Mesothelial cell of epicardium (in vitro differentiated cells): ENCODE results near the gene ATP10B. TPM values are rescaled to one million over a fixed set of nuclear protein-coding genes. Genes with fewer than 3 reads are reported as not detected.

ENCODE experiments used
- DNase-seq, 2 experiments: peaks; one replicate each; pipeline ENCODE4 v3.0.0; 2021; ENCODE audit warnings: low spot score in 2 of 2; ENCODE audit not compliant: unreplicated experiment in 2 of 2
- H3K27ac Mint-ChIP-seq: 2 replicates; pipeline ENCODE4 v1.8.0; 2021; ENCODE audit warnings: mixed read lengths
- H3K27me3 Mint-ChIP-seq: 2 replicates; pipeline ENCODE4 v1.8.0; 2021; ENCODE audit warnings: low read depth, mixed read lengths
- H3K36me3 Mint-ChIP-seq: 2 replicates; pipeline ENCODE4 v1.8.0; 2021; ENCODE audit warnings: mixed read lengths
- H3K4me1 Mint-ChIP-seq: 2 replicates; pipeline ENCODE4 v1.8.0; 2021; ENCODE audit warnings: mixed read lengths
- H3K4me3 Mint-ChIP-seq: 2 replicates; pipeline ENCODE4 v1.8.0; 2021; ENCODE audit warnings: mild to moderate bottlenecking, moderate library complexity, mixed read lengths
- H3K9me3 Mint-ChIP-seq: 2 replicates; pipeline ENCODE4 v1.8.0; 2021; ENCODE audit warnings: mixed read lengths
- total RNA-seq: library from RNA; stranded (reverse); gene quantifications from 3 replicates; pipeline ENCODE4 v1.2.1, GENCODE V29; 2021
- TF ChIP-seq, protein P1 (sequence below): fragments of 200-600 bp; sonication (generic); IDR thresholded peaks from one replicate; pipeline ENCODE4 v1.5.0; 2021; ENCODE audit warnings: antibody characterized with exemption; ENCODE audit not compliant: unreplicated experiment

The ATP10B gene
- total RNA-seq, 1 donor from 2014 or later = not detected

DNA sequence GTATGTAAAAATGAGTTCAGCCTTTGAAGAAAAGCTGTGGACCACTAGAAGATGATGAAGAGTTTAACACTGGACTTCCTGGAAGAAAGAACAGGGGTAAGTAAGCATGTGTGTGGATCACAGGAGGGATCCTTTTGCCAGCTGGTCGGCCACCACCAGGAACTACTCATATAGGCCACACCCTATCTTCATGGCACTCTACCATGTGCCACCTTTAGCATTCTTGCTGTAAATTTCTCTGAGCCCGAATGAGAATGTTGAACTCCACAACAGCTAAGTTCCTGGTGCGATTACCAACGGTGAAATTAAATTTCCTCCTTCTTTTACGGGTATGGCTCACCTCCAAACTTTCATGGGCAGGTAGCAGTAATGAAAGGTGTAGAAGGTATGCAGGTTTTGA lies 102.3 kb downstream of the ATP10B start:
- no peak overlapping the region for H3K4me3 Mint-ChIP-seq
- no peak overlapping the region for H3K27ac Mint-ChIP-seq
- no peak for DNase-seq
- H3K36me3 Mint-ChIP-seq = no peaks in the 10 kb centered on the region
- H3K27me3 Mint-ChIP-seq = no peaks in the 10 kb centered on the region
- peaks cover 7% of the 10 kb centered on the region for H3K4me1 Mint-ChIP-seq
- TF ChIP-seq, protein P1, sequence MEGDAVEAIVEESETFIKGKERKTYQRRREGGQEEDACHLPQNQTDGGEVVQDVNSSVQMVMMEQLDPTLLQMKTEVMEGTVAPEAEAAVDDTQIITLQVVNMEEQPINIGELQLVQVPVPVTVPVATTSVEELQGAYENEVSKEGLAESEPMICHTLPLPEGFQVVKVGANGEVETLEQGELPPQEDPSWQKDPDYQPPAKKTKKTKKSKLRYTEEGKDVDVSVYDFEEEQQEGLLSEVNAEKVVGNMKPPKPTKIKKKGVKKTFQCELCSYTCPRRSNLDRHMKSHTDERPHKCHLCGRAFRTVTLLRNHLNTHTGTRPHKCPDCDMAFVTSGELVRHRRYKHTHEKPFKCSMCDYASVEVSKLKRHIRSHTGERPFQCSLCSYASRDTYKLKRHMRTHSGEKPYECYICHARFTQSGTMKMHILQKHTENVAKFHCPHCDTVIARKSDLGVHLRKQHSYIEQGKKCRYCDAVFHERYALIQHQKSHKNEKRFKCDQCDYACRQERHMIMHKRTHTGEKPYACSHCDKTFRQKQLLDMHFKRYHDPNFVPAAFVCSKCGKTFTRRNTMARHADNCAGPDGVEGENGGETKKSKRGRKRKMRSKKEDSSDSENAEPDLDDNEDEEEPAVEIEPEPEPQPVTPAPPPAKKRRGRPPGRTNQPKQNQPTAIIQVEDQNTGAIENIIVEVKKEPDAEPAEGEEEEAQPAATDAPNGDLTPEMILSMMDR = no peak
- H3K9me3 Mint-ChIP-seq = no peaks in the 10 kb centered on the region

DNA sequence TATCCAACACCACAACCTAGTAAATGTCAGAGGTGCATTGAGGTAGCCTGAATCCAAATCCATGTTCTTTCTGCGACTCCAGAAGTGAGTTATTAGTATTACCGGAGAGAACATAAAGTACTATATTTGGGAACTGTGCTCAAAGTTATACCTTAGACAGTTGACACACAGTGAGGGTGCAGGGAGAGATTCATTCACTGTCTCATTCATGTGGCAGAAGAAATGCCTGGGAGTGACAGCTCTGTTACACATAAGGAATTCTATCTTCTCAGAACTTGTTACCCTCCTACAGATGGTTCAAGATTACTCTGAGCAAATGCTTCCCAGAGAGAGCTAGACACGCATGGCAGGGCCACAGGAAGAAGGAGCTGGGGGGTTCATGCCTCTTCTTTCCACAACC lies 103.0 kb downstream of the ATP10B start:
- peaks cover 7% of the 10 kb centered on the region for H3K4me1 Mint-ChIP-seq
- DNase-seq = no peak
- H3K9me3 Mint-ChIP-seq = no peaks in the 10 kb centered on the region
- H3K27ac Mint-ChIP-seq = no peak overlapping the region
- no peaks in the 10 kb centered on the region for H3K27me3 Mint-ChIP-seq
- TF ChIP-seq, protein P1 = no peak
- H3K36me3 Mint-ChIP-seq = no peaks in the 10 kb centered on the region
- H3K4me3 Mint-ChIP-seq = no peak overlapping the region

DNA sequence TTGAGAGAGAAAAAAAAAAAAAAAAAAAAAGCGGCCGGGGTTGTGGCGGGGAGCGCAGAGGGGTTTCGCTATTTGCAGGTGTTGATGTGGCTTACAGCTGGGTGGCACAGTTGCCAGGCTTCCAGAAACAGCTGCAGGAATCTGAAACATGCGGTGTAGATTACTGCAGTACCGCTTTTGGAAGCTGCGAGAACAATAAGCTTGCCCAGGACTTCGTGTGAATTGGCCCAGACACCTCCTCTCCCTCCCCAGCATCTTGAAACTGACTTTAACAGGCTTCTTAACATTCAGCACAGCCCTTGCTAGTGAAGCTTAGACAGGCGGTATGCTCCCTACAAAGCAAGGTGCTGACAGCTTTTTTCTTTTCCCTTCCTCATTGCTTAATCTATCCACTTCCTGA lies 104.0 kb downstream of the ATP10B start:
- Mint-ChIP-seq H3K4me1 (peaks cover 15% of the 10 kb centered on the region), H3K9me3 (no peaks in the 10 kb centered on the region), H3K4me3 (no peak overlapping the region), H3K27ac (no peak overlapping the region), H3K36me3 (no peaks in the 10 kb centered on the region), H3K27me3 (no peaks in the 10 kb centered on the region)
- TF ChIP-seq, protein P1 = no peak
- DNase-seq = no peak

DNA sequence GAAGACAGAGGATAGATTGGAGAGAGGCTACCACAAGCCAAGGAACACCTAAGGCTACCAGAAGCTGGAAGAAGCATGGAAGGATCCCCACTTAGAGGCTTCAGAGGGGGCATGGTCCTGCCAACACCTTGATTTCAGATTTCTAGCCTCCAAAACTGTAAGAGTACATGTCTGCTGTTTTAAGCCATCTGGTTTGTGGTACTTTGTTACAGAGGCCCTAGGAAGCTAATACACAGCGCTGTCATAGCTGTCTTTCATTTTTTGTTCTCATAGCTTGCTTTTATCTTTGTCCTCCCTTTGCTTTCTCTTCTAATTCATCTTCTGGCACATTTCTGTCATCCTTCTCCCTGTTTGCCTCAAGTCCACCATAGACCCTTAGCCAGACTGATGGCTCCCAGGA lies 104.5 kb downstream of the ATP10B start:
- DNase-seq = no peak
- H3K4me3 Mint-ChIP-seq = no peak overlapping the region
- H3K4me1 Mint-ChIP-seq = peaks cover 18% of the 10 kb centered on the region
- TF ChIP-seq, protein P1 = no peak
- H3K36me3 Mint-ChIP-seq = no peaks in the 10 kb centered on the region
- no peaks in the 10 kb centered on the region for H3K27me3 Mint-ChIP-seq
- no peaks in the 10 kb centered on the region for H3K9me3 Mint-ChIP-seq
- no peak overlapping the region for H3K27ac Mint-ChIP-seq

DNA sequence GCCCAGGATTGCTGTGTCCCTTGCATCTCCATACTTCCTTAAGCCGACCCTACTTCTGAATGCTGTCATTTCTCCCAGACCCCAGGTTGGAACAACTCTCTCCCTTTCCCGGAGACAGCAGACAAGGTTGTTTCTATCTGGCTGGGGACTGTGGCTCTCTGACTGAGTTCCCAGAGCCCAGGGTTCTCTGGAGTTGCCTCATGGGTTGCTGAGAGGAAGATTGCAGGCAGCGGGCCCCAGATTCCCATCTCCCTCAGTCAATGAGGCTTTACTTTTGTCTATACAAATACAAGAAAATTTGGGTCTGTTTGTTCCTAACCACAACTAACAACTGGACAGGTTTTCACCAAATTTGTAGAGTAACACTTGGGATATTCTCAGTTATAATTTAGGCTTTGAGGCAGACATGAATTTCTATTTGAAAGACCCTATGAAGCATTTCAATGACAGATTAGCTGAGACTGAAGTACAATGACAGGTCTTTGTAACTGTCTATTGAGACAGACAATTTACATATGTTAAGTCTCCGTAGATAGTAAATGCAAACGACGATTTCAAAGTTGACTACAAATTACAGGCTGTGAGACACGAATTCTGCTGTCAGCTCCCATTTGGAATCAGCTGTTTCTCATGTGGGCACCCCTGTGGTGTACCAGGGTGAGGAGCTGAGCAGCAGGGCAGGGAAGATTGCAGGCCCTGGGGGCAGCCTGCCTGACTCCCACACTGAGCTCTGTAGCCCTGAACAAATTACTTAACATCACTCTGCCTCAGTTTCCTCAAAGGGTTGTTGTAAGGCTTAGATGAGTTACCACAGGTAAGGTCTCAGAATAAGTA lies 107.5 kb downstream of the ATP10B start:
- Mint-ChIP-seq H3K36me3 (no peaks in the 10 kb centered on the region), H3K27me3 (no peaks in the 10 kb centered on the region), H3K27ac (no peak overlapping the region), H3K9me3 (no peaks in the 10 kb centered on the region), H3K4me3 (no peak overlapping the region), H3K4me1 (peaks cover 33% of the 10 kb centered on the region)
- no peak for DNase-seq
- TF ChIP-seq, protein P1 = no peak
